ENCODE measurements around the gene ABLIM3.

ABLIM3 gene

DNA sequence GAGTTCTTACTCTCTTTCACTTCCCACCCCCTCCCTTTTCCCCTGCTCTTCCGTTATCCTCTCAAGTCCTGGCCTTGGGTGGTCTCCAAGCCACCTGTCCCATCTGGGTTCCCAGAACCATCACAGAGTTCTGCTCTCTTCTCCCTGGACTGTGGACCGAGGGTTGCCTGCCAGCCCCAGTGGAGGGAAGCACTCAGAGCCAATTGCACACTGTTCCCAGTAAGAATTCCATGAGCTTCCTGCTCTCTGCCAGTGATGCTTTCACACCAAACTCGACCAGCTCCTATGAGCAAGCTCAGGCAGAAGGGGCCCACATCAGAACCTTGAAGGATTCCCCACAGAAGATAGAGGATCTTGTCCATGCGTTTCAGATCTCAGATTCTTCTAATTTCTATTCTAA is 110.3 kb downstream of the ABLIM3 start:
- ATAC-seq, result no peak
- TF ChIP-seq ZFP3 (CRISPR knock-in tag; IDR thresholded peaks at IDR 0.05) (no peak), ISL1 (CRISPR knock-in tag; IDR thresholded peaks at IDR 0.05) (no peak), CSRNP3 (CRISPR knock-in tag; IDR thresholded peaks at IDR 0.05) (no peak), PATZ1 (CRISPR knock-in tag; IDR thresholded peaks at IDR 0.05; ENCODE audit: borderline replicate concordance) (no peak), POU6F1 (CRISPR knock-in tag; IDR thresholded peaks at IDR 0.05; ENCODE audit: borderline replicate concordance, low read depth) (no peak), RARB (CRISPR knock-in tag; IDR thresholded peaks at IDR 0.05) (no peak), CSDC2 (CRISPR knock-in tag; IDR thresholded peaks at IDR 0.05) (no peak), ZNF8 (CRISPR knock-in tag; IDR thresholded peaks at IDR 0.05) (no peak), GLIS3 (CRISPR knock-in tag; IDR thresholded peaks at IDR 0.05) (no peak), ZC3H10 (CRISPR knock-in tag; IDR thresholded peaks at IDR 0.05) (no peak), TCF4 (CRISPR knock-in tag; IDR thresholded peaks at IDR 0.05; ENCODE audit: borderline replicate concordance) (no peak), ZNF565 (CRISPR knock-in tag; conservative IDR thresholded peaks at IDR 0.05; ENCODE audit: low read depth) (no peak), ARNTL (CRISPR knock-in tag; IDR thresholded peaks at IDR 0.05; ENCODE audit: borderline replicate concordance, low read depth) (no peak), PPARA (CRISPR knock-in tag; IDR thresholded peaks at IDR 0.05; ENCODE audit: borderline replicate concordance) (no peak), TSHZ2 (CRISPR knock-in tag; IDR thresholded peaks at IDR 0.05) (no peak), TOX (CRISPR knock-in tag; IDR thresholded peaks at IDR 0.05; ENCODE audit: borderline replicate concordance) (no peak)

GRCh38 chr5:149254506-149254905 is 113.2 kb downstream of the ABLIM3 start:
- ATAC-seq, result peak; percentile 84

GRCh38 chr5:149256451-149256850 is 115.2 kb downstream of the ABLIM3 start:
- no peak for ATAC-seq
- no peak for TF ChIP-seq BACH2 (CRISPR knock-in tag; IDR thresholded peaks at IDR 0.05; ENCODE audit: borderline replicate concordance)
- TF ChIP-seq CREB5 (CRISPR knock-in tag; IDR thresholded peaks at IDR 0.05; ENCODE audit: low read depth), result no peak
- no peak for TF ChIP-seq CSRNP3 (CRISPR knock-in tag; IDR thresholded peaks at IDR 0.05)
- TF ChIP-seq ZC3H10 (CRISPR knock-in tag; IDR thresholded peaks at IDR 0.05), result no peak

More at GRCh38 chr5:149254506-149254905, 113.2 kb downstream of the ABLIM3 start:
- TF ChIP-seq OSR1 (CRISPR knock-in tag; IDR thresholded peaks at IDR 0.05) (no peak), ZNF565 (CRISPR knock-in tag; conservative IDR thresholded peaks at IDR 0.05; ENCODE audit: low read depth) (no peak), ZFP30 (CRISPR knock-in tag; IDR thresholded peaks at IDR 0.05) (no peak), SNAI2 (CRISPR knock-in tag; IDR thresholded peaks at IDR 0.05) (no peak), ZNF8 (CRISPR knock-in tag; IDR thresholded peaks at IDR 0.05) (no peak), CSDC2 (CRISPR knock-in tag; IDR thresholded peaks at IDR 0.05) (no peak), CREB5 (CRISPR knock-in tag; IDR thresholded peaks at IDR 0.05; ENCODE audit: low read depth) (no peak), GLIS3 (CRISPR knock-in tag; IDR thresholded peaks at IDR 0.05) (no peak), ESRRG (CRISPR knock-in tag; IDR thresholded peaks at IDR 0.05) (no peak)

Data from SK-N-SH treated with all-trans-retinoic acid at 6 μM for 48 hours (cell line).